ENCODE results near the gene AK2.
A peak's percentile ranks its signal among the peaks of the same experiment; 100 is the strongest.
"Not testable (repeated sequence)": the region's sequence is repeated elsewhere in the genome, so short reads cannot be mapped to it uniquely, and the experiment has no call there.

AK2 gene

GRCh38 chr1:33036526-33037503, at the start of gene AK2:
Gene AK2, minus strand, starts transcription at chr1:33036883. Its CDS starts 55 bp downstream, at chr1:33036828.
- DNase-seq: peak; percentile 94

DNA sequence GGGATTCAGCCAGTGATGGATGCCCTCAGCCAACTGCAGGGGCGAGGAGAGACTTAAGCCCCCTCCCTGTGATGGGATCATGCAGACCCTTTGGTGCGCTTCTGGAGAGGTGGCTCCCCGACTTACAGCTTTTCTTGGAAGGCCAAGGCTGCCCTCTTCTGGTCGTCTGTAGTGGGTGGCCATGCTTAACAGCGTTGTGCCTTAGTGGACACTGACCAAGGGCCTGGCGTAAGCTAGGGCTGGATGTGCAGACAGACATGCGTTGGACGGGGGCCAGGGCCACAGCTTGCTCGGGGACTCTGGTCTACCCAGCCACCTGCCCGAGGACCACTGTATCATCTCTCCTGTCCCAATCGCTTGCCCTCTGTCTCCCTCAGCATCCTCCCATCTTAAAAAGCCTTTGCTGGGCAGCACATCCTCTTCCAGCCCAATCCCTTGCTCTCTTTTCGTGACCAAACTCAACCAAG, 49.7 kb upstream of the AK2 start:
- DNase-seq: peak; percentile 70

GRCh38 chr1:33085332-33085731, 48.6 kb upstream of the AK2 start:
- DNase-seq: no peak

GRCh38 chr1:33082575-33083108, 46.0 kb upstream of the AK2 start:
- DNase-seq: no peak

- no peak for DNase-seq
Measured at GRCh38 chr1:33081554-33082305, 45.0 kb upstream of the AK2 start.

- peak; percentile 99 for DNase-seq
Measured at GRCh38 chr1:33080885-33081553, 44.3 kb upstream of the AK2 start, which contains the start of gene AZIN2. Gene AZIN2, plus strand, starts transcription at chr1:33081153. Its CDS starts 1,097 bp downstream, at chr1:33082250.

DNA sequence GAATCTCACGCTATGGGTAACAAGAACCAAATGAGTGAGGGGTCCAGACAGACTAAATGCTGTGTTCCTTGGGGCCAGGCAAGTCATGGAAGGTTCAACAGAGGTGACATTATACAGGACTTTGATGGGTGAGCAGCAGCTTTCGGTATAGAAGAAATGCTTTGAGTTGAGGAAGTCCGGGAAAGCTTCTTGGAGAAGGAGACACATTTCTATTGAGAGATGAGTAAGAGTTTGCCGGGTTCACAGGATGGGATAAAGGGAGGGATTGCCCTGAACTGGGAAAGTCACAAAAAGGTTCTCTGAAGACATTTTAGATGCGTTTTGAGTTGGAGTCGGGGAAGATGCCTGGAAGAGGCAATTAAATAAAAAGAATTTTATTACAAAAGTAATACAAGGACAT, 43.7 kb upstream of the AK2 start:
- DNase-seq: no peak

GRCh38 chr1:33078030-33078591, 41.4 kb upstream of the AK2 start:
- no peak for DNase-seq

DNA sequence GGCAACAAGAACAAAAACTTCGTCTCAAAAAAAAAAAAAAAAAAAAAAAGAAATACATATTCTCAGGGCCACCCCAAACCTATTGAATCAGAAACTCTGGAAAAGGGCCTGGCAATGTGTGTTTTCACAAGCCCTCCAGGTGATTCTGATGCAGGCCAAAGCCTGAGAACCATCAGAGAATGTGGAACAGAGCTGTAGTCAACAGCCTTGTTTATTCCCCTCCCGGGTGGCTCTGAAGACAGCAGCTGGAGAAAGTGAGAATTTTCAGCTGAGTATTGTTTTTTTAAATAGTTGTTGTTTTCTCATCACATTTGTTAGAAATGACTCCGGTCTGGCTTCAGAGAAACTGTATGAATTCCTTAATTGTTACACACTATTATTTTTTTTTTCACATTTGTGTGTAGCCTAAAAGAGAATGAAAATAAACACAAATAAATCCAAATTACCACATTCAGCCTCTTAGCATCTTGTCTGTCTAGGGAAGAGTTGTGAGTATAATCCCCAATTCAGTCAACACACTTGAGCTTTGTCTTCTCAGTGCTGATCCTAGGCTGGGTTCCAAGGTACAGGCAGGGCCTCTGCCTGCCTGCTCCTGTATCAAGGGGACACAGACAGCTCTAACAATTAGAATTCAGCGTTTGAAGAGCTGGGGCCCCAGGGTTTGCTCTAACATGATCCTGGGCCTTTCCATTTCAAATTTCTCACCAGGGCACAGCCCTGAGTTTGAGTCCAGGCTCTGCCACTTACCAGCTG, 37.7 kb upstream of the AK2 start:
- DNase-seq: no peak

DNA sequence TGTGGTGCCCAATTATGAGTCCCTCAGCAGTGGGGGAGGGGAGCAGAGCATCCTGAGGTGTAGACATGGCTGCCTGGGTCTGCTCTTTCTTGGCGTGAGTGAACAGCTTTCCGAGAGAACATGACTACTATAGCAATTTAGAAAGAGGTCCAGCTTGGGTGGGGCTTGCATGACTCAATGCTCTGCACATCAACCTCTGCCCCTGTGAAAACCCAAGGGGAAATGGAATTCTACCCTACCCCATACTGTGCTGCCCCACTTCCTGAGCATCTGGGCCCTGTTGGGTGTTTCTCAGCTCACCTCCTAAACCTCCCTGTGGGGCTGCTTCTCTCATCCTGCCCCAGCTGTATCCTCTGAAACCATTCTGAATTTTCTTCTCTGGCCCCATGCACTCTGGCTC, 36.0 kb upstream of the AK2 start:
- DNase-seq: no peak

GRCh38 chr1:33070628-33071027, 33.9 kb upstream of the AK2 start:
- no peak for DNase-seq

DNA sequence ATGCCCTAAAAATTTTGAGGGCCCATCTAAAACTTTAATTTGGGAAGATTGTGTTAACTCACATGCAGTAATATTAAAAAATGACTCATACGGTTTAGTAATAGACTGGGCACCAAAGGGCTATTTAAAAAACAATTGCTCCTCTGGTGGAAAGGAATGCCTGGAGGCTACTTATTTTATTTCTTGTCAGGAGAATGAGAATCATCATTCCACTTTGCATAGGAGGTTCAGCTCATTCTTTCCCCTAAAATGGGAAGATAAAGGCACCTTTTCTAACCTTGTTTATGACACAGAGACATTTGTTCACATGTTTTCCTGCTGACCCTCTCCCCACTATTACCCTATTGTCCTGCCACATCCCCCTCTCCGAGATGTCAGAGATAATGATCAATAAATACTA, 31.4 kb upstream of the AK2 start:
- not testable (repeated sequence) for DNase-seq

GRCh38 chr1:33066477-33066876, 29.8 kb upstream of the AK2 start:
- DNase-seq: not testable (repeated sequence)

GRCh38 chr1:33065301-33065700, 28.6 kb upstream of the AK2 start:
- no peak for DNase-seq

- DNase-seq: not testable (repeated sequence)
Measured at GRCh38 chr1:33064284-33064683, 27.6 kb upstream of the AK2 start.

DNA sequence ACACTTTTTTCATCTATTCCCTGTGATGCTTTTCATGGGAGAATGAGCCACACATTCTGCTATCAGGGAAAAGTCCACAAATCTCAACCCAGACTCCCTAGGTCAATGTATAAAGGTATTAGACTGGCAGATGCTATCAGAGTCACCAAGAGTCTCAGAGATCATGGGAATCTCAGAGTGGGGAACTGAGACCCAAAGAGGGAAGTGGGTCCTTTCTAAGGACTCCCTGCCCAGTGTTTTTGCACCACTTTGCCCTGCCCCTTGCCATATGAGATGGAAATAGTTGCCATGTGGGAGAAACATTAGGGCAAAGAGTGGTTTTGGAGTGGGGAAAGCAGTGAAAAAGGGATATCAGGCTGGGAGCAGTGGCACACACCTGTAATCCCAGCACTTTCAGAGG, 25.2 kb upstream of the AK2 start:
- no peak for DNase-seq

DNA sequence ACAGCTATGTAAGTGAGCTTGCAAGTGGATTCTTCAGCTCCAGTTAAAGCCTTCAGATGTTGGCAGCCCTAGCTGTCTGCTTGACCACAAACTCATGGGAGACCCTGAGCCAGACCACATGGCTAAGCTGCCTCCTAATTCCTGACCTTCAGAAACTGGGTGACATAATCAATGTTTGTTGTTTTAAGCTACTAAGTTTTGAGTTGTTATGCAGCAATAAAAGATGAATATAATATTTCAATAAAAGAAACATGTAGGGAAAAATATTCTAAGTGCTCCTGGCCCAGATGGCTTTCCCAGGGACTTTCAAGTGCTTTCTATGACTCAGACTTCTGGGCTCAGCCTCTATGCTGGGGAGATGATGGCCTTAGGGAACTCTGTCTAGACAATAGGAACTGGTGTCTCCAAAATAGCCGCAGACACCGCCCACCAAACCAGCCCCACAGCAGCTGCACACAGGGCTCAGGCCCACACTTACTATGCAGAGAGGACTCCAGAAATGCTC, 23.9 kb upstream of the AK2 start:
- no peak for DNase-seq

DNA sequence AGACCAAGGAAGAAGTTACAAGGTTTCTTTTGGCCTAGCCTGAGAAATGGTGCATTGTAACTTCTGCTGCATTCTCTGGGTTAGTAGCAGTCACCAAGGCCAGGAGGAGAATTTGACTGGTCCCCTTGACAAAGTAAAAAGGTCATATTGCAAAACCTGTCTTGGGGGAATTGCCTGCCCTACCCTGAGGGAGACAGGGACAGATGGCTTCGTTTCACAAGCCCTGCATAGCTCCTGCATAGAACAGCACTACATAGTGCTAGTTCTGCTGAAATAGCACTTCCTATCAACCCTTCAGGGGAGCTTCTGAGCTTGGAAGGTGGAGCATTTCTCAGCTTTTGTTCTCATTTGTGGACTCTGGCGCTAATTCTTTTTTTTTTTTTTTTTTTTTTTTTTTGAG, 20.4 kb upstream of the AK2 start:
- no peak for DNase-seq

DNA sequence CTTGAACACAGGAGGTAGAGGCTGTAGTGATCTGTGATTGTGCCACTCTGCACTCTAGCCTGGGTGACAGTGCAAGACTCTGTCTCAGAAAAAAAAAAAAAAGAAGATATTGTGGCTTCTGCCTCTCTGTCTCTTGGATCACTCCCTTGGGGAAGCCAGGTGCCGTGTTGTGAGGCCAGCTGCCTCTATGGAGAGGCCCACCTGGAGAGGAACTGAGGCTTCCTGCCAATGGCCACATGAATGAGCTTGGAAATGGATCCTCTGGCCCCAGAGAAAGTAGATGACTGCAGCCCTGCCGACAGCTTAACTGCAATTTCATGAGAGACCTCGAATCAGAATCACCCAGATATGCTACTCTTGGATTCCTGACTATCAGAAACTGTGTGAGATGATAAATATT, 19.7 kb upstream of the AK2 start:
- no peak for DNase-seq

- DNase-seq: peak; percentile 66
Measured at GRCh38 chr1:33055210-33056008, 18.7 kb upstream of the AK2 start.

Data from activated CD8-positive, alpha-beta memory T cell treated with anti-CD3 and anti-CD28 coated beads for 24 hours (primary cell).